ENCODE measurements around the gene NEUROG1.

GRCh38 chr5:135571066-135571609 is 35.4 kb upstream of the NEUROG1 start:
- TF ChIP-seq POLR2A (IDR thresholded peaks at IDR 0.05) (no peak), CTCF (IDR thresholded peaks at IDR 0.05) (no peak)

Data from thyroid gland (tissue), 4 donors.